Measurements from ENCODE around the gene CTU1. TPM values are rescaled to one million over a fixed set of nuclear protein-coding genes. Genes with fewer than 3 reads are reported as not detected.

Gene CTU1
- total RNA-seq, 1 donor from 2014 or later, result 8.3 TPM

DNA sequence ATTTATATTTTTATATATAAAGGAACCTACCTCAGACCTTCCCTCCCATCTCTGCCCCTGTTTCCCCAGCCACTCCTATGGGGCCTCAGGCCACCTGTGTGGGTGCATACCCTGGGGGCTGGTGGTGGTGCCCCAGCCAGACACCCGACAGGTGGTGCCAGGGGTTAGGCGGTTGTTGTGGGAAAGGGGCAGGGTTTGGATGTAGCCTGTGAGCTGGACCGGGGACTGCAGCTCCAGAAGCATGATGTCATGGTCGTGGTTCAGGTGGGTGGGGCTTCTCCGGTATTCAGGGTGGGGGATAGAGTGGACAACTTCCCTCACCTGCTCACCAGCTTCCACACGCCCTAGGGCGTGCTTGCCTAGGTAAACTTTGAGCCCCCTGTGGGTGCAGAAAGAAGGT lies 48.5 kb downstream of the CTU1 start:
- TF ChIP-seq, protein P1, sequence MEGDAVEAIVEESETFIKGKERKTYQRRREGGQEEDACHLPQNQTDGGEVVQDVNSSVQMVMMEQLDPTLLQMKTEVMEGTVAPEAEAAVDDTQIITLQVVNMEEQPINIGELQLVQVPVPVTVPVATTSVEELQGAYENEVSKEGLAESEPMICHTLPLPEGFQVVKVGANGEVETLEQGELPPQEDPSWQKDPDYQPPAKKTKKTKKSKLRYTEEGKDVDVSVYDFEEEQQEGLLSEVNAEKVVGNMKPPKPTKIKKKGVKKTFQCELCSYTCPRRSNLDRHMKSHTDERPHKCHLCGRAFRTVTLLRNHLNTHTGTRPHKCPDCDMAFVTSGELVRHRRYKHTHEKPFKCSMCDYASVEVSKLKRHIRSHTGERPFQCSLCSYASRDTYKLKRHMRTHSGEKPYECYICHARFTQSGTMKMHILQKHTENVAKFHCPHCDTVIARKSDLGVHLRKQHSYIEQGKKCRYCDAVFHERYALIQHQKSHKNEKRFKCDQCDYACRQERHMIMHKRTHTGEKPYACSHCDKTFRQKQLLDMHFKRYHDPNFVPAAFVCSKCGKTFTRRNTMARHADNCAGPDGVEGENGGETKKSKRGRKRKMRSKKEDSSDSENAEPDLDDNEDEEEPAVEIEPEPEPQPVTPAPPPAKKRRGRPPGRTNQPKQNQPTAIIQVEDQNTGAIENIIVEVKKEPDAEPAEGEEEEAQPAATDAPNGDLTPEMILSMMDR (IDR thresholded peaks at IDR 0.05), result no peak
- Histone ChIP-seq H3K27me3 (ENCODE audit: low read depth) (peaks cover 24% of the 10 kb centered on the region), H3K36me3 (no peaks in the 10 kb centered on the region), H3K4me1 (peaks cover 2% of the 10 kb centered on the region), H3K4me3 (no peak overlapping the region), H3K9me3 (no peaks in the 10 kb centered on the region), H3K27ac (no peak overlapping the region)
- ATAC-seq, result no peak
- no peak for DNase-seq
- intact Hi-C loops (cut with DNase I), result no loop called here

GRCh38 chr19:51055866-51056265 lies 52.3 kb downstream of the CTU1 start:
- H3K27me3 ChIP-seq (ENCODE audit: low read depth), result no peaks in the 10 kb centered on the region
- DNase-seq (no peak), ATAC-seq (no peak)
- TF ChIP-seq, protein P1 (IDR thresholded peaks at IDR 0.05), result no peak
- H3K27ac ChIP-seq, result no peak overlapping the region
- H3K4me1 ChIP-seq, result no peaks in the 10 kb centered on the region
- H3K4me3 ChIP-seq, result no peak overlapping the region
- no peaks in the 10 kb centered on the region for H3K9me3 ChIP-seq
- H3K36me3 ChIP-seq, result no peaks in the 10 kb centered on the region
- intact Hi-C loops (cut with DNase I), result no loop called here

Other genes starting within 250 kb of the CTU1 start
- not detected for gene KLK2, start 235.0 kb downstream of the CTU1 start, total RNA-seq
- not detected for gene KLK4, start 197.0 kb downstream of the CTU1 start, total RNA-seq
- not detected for gene KLK5, start 155.4 kb downstream of the CTU1 start, total RNA-seq
- gene KLK6, start 138.8 kb downstream of the CTU1 start, total RNA-seq, result not detected
- not detected for gene KLK7, start 124.5 kb downstream of the CTU1 start, total RNA-seq
- gene KLK8, start 106.8 kb downstream of the CTU1 start, total RNA-seq, result not detected
- gene KLK10, start 88.7 kb downstream of the CTU1 start, total RNA-seq, result 5.7 TPM
- 11.2 TPM for gene KLK11, start 81.8 kb downstream of the CTU1 start, total RNA-seq
- gene KLK12, start 73.4 kb downstream of the CTU1 start, total RNA-seq, result 1.9 TPM
- 0.56 TPM for gene KLK13, start 43.3 kb downstream of the CTU1 start, total RNA-seq
- 0.89 TPM for gene KLK14, start 25.5 kb downstream of the CTU1 start, total RNA-seq
- gene SIGLEC9, start 16.5 kb upstream of the CTU1 start, total RNA-seq, result 24.8 TPM
- 10.0 TPM for gene SIGLEC7, start 33.9 kb upstream of the CTU1 start, total RNA-seq
- gene CD33, start 116.7 kb upstream of the CTU1 start, total RNA-seq, result 32.0 TPM
- not detected for gene SIGLECL1, start 142.7 kb upstream of the CTU1 start, total RNA-seq
- gene IGLON5, start 203.2 kb upstream of the CTU1 start, total RNA-seq, result not detected
- 3.2 TPM for gene VSIG10L, start 233.7 kb upstream of the CTU1 start, total RNA-seq